Measurements from ENCODE around the gene NTHL1. TPM values are rescaled to one million over a fixed set of nuclear protein-coding genes. Genes with fewer than 3 reads are reported as not detected.

NTHL1 gene
- total and polyA plus RNA-seq, 2 of the 13 experiments (the other 11 are each of a cell fraction or from before 2014, with no cell fraction given), result 47.5 to 64.9 TPM

DNA sequence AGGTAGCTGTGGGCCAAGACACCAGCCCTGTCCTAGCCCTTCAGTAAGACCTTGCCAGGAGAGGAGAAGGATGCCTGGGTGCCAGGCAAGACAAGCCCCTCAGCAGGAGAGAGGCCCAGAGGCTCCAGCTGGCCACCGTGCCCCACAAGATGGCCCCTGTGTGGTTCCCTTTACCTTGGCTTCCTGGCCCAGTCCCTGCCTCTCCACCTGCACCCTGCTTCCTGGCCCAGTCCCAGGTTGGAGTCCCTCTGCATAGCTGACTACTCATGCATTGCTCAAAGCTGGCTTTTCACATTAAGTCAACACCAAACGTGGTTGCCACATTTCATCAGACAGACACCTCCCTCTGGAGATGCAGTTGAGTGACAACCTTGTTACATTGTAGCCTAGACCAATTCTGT is 53.9 kb downstream of the NTHL1 start (continued):
- TF ChIP-seq ZNF687 (CRISPR knock-in tag; IDR thresholded peaks at IDR 0.05) (peak; percentile 81), GATAD2A (CRISPR knock-in tag; IDR thresholded peaks at IDR 0.05) (peak; percentile 60), FOXA1 (IDR thresholded peaks at IDR 0.05) (peak; percentile 45; the same call in 1 of the 2 replicates), FOXA1 (CRISPR knock-in tag; IDR thresholded peaks at IDR 0.05) (peak; percentile 94), ZNF644 (CRISPR knock-in tag; IDR thresholded peaks at IDR 0.05; ENCODE audit: low read depth) (no peak), REXO4 (CRISPR knock-in tag; IDR thresholded peaks at IDR 0.05; ENCODE audit: borderline replicate concordance) (no peak), RBAK (CRISPR knock-in tag; IDR thresholded peaks at IDR 0.05) (no peak), SAP130 (CRISPR knock-in tag; IDR thresholded peaks at IDR 0.05; ENCODE audit: low read depth) (peak; percentile 71), PLRG1 (conservative IDR thresholded peaks at IDR 0.05) (no peak), SOX6 (IDR thresholded peaks at IDR 0.05) (no peak), SOX6 (CRISPR knock-in tag; IDR thresholded peaks at IDR 0.05) (no peak), ZNF441 (CRISPR knock-in tag; IDR thresholded peaks at IDR 0.05; ENCODE audit: borderline replicate concordance) (no peak), CHD2 (IDR thresholded peaks at IDR 0.05; ENCODE audit: low read depth, low read length) (no peak), ZNF256 (CRISPR knock-in tag; conservative IDR thresholded peaks at IDR 0.05) (no peak), ZBTB42 (CRISPR knock-in tag; IDR thresholded peaks at IDR 0.05) (no peak), SMC3 (IDR thresholded peaks at IDR 0.05; ENCODE audit: low read length) (no peak), ZNF703 (CRISPR knock-in tag; IDR thresholded peaks at IDR 0.05; ENCODE audit: borderline replicate concordance) (no peak), SNRNP70 (IDR thresholded peaks at IDR 0.05; ENCODE audit: low read depth, low read length) (no peak), ASH2L (IDR thresholded peaks at IDR 0.05; ENCODE audit: insufficient read length, low read depth, low read length) (no peak), TEAD2 (CRISPR knock-in tag; IDR thresholded peaks at IDR 0.05) (no peak), ARID3A (IDR thresholded peaks at IDR 0.05; ENCODE audit: low read depth, low read length) (peak; percentile 56; the same call in 1 of the 2 replicates), ZNF660 (CRISPR knock-in tag; IDR thresholded peaks at IDR 0.05; ENCODE audit: borderline replicate concordance, low read depth) (no peak)
- TF ChIP-seq, protein P1, sequence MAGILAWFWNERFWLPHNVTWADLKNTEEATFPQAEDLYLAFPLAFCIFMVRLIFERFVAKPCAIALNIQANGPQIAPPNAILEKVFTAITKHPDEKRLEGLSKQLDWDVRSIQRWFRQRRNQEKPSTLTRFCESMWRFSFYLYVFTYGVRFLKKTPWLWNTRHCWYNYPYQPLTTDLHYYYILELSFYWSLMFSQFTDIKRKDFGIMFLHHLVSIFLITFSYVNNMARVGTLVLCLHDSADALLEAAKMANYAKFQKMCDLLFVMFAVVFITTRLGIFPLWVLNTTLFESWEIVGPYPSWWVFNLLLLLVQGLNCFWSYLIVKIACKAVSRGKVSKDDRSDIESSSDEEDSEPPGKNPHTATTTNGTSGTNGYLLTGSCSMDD (CRISPR knock-in tag; IDR thresholded peaks at IDR 0.05), result no peak
- TF ChIP-seq, protein P2, sequence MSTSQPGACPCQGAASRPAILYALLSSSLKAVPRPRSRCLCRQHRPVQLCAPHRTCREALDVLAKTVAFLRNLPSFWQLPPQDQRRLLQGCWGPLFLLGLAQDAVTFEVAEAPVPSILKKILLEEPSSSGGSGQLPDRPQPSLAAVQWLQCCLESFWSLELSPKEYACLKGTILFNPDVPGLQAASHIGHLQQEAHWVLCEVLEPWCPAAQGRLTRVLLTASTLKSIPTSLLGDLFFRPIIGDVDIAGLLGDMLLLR (CRISPR knock-in tag; IDR thresholded peaks at IDR 0.05), result no peak
- TF ChIP-seq, protein P3, sequence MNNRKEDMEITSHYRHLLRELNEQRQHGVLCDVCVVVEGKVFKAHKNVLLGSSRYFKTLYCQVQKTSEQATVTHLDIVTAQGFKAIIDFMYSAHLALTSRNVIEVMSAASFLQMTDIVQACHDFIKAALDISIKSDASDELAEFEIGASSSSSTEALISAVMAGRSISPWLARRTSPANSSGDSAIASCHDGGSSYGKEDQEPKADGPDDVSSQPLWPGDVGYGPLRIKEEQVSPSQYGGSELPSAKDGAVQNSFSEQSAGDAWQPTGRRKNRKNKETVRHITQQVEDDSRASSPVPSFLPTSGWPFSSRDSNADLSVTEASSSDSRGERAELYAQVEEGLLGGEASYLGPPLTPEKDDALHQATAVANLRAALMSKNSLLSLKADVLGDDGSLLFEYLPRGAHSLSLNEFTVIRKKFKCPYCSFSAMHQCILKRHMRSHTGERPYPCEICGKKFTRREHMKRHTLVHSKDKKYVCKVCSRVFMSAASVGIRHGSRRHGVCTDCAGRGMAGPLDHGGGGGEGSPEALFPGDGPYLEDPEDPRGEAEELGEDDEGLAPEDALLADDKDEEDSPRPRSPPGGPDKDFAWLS (CRISPR knock-in tag; IDR thresholded peaks at IDR 0.05; ENCODE audit: borderline replicate concordance), result no peak
